HEK293T (cell line): ENCODE measurements around the gene DAPK1.

ENCODE experiments used
- CTCF ChIA-PET: fragments of 350-600 bp; formaldehyde crosslinking; extraction: SDS; loops from one replicate; lab custom pipeline; 2021; ENCODE audit warnings: antibody characterized with exemption, inconsistent platforms; lab: Yijun Ruan, JAX
- POLR2A ChIA-PET: fragments of 350-600 bp; formaldehyde crosslinking; extraction: SDS; loops from one replicate; lab custom pipeline; 2020; ENCODE audit warnings: antibody characterized with exemption, inconsistent platforms; lab: Yijun Ruan, JAX
- DNase-seq: peaks from one replicate; pipeline ENCODE4 v3.0.0; 2012; ENCODE audit warnings: mixed read lengths; ENCODE audit errors: extremely low spot score
- ARNT ChIP-seq: fragments of 450-650 bp; IDR thresholded peaks from 2 replicates; pipeline ENCODE4 v1.6.1; 2017; ENCODE audit warnings: mild to moderate bottlenecking
- BHLHE40 ChIP-seq: fragments of 450-650 bp; IDR thresholded peaks from 2 replicates; pipeline ENCODE4 v1.6.1; 2016; ENCODE audit warnings: mild to moderate bottlenecking, moderate library complexity, borderline replicate concordance
- CTBP1 ChIP-seq: fragments of 450-650 bp; IDR thresholded peaks from 2 replicates; pipeline ENCODE4 v1.6.1; 2016; ENCODE audit warnings: borderline replicate concordance
- ELF4 ChIP-seq: fragments of 450-650 bp; IDR thresholded peaks from 2 replicates; pipeline ENCODE4 v1.6.1; 2017; ENCODE audit warnings: antibody characterized with exemption
- FOXA1 ChIP-seq: fragments of 450-650 bp; IDR thresholded peaks from 2 replicates; pipeline ENCODE4 v1.6.1; 2016; ENCODE audit warnings: mild to moderate bottlenecking
- FOXK2 ChIP-seq: fragments of 450-650 bp; IDR thresholded peaks from 2 replicates; pipeline ENCODE4 v1.6.1; 2016; ENCODE audit warnings: mild to moderate bottlenecking
- FOXM1 ChIP-seq: fragments of 450-650 bp; IDR thresholded peaks from 2 replicates; pipeline ENCODE4 v1.6.1; 2017; ENCODE audit warnings: mild to moderate bottlenecking, borderline replicate concordance
- HDGF ChIP-seq: fragments of 450-650 bp; IDR thresholded peaks from 2 replicates; pipeline ENCODE4 v1.6.1; 2017; ENCODE audit warnings: antibody characterized with exemption, borderline replicate concordance
- L3MBTL2 ChIP-seq: fragments of 450-650 bp; conservative IDR thresholded peaks from 2 replicates; pipeline ENCODE4 v1.6.1; 2016; ENCODE audit warnings: mild to moderate bottlenecking
- LEF1 ChIP-seq: fragments of 450-650 bp; IDR thresholded peaks from 2 replicates; pipeline ENCODE4 v1.6.1; 2017; ENCODE audit warnings: mild to moderate bottlenecking, borderline replicate concordance
- NFRKB ChIP-seq: fragments of 450-650 bp; IDR thresholded peaks from 2 replicates; pipeline ENCODE4 v1.6.1; 2016; ENCODE audit warnings: mild to moderate bottlenecking, moderate library complexity
- PKNOX1 ChIP-seq: fragments of 450-650 bp; IDR thresholded peaks from 2 replicates; pipeline ENCODE4 v1.6.1; 2016
- SP1 ChIP-seq: fragments of 450-650 bp; IDR thresholded peaks from 2 replicates; pipeline ENCODE4 v1.6.1; 2017
- SUZ12 ChIP-seq: fragments of 450-650 bp; IDR thresholded peaks from 2 replicates; pipeline ENCODE4 v1.6.1; 2016; ENCODE audit warnings: mild to moderate bottlenecking
- TARDBP ChIP-seq: fragments of 450-650 bp; IDR thresholded peaks from 2 replicates; pipeline ENCODE4 v1.6.1; 2016
- ZNF384 ChIP-seq: fragments of 450-650 bp; IDR thresholded peaks from 2 replicates; pipeline ENCODE4 v1.6.1; 2016

DAPK1 gene

GRCh38 chr9:87593359-87593980 is 95.8 kb downstream of the DAPK1 start:
- CTCF ChIA-PET, result no interaction called here
- TF ChIP-seq TARDBP (no peak), CTBP1 (no peak)
- DNase-seq, result no peak
- POLR2A ChIA-PET, result no interaction called here

GRCh38 chr9:87594194-87594593 is 96.5 kb downstream of the DAPK1 start:
- ChIA-PET POLR2A (no interaction called here), CTCF (no interaction called here)
- DNase-seq, result no peak
- TF ChIP-seq FOXM1 (no peak), ZNF384 (no peak), CTBP1 (no peak)

- POLR2A ChIA-PET, result no interaction called here
- TF ChIP-seq ARNT, result no peak
- no peak for TF ChIP-seq LEF1
- TF ChIP-seq FOXA1, result no peak
- no peak for TF ChIP-seq SUZ12
- no peak for TF ChIP-seq BHLHE40
- TF ChIP-seq ZNF384, result no peak
- no peak for TF ChIP-seq ELF4
- TF ChIP-seq SP1, result no peak
- no peak for TF ChIP-seq NFRKB
- TF ChIP-seq L3MBTL2, result no peak
- no peak for TF ChIP-seq TARDBP
- no peak for TF ChIP-seq PKNOX1
- TF ChIP-seq HDGF, result no peak
- TF ChIP-seq FOXM1, result no peak
- TF ChIP-seq FOXK2, result no peak
- no peak for TF ChIP-seq CTBP1
- no peak for DNase-seq
- CTCF ChIA-PET, result no interaction called here
These were observed 97.0 kb downstream of the DAPK1 start for GRCh38 chr9:87594662-87595061.

GRCh38 chr9:87595610-87596009 is 97.9 kb downstream of the DAPK1 start:
- TF ChIP-seq NFRKB, result no peak
- TF ChIP-seq L3MBTL2, result no peak
- TF ChIP-seq HDGF, result no peak
- TF ChIP-seq ZNF384, result no peak
- TF ChIP-seq ARNT, result no peak
- no peak for TF ChIP-seq TARDBP
- TF ChIP-seq SUZ12, result no peak
- TF ChIP-seq FOXA1, result no peak
- no peak for TF ChIP-seq ELF4
- TF ChIP-seq SP1, result no peak
- no peak for TF ChIP-seq LEF1
- DNase-seq, result no peak
- POLR2A ChIA-PET, result no interaction called here
- CTCF ChIA-PET, result no interaction called here

- TF ChIP-seq SP1, result no peak
- TF ChIP-seq SUZ12, result no peak
- TF ChIP-seq ZNF384, result no peak
- TF ChIP-seq PKNOX1, result no peak
- no peak for TF ChIP-seq LEF1
- no peak for TF ChIP-seq NFRKB
- TF ChIP-seq FOXA1, result no peak
- TF ChIP-seq TARDBP, result no peak
- TF ChIP-seq FOXM1, result no peak
- ChIA-PET CTCF (no interaction called here), POLR2A (no interaction called here)
- DNase-seq, result no peak
These were observed 99.2 kb downstream of the DAPK1 start for GRCh38 chr9:87596862-87597261.

GRCh38 chr9:87597710-87598443 is 100.2 kb downstream of the DAPK1 start:
- TF ChIP-seq FOXA1 (no peak), HDGF (no peak), L3MBTL2 (no peak), SUZ12 (no peak), FOXM1 (no peak), ZNF384 (no peak), TARDBP (no peak), ELF4 (no peak), PKNOX1 (no peak), ARNT (no peak), FOXK2 (no peak), BHLHE40 (no peak), CTBP1 (no peak), SP1 (no peak)
- ChIA-PET POLR2A (no interaction called here), CTCF (interaction anchor here (0.5 kb wide), 1 partner anchor 63 kb away, joined by 5 read pairs; no protein-coding TSS in a partner anchor)
- no peak for DNase-seq
